HepG2 (cell line): ENCODE results near the gene GDF7. TPM values are rescaled to one million over a fixed set of nuclear protein-coding genes. Genes with fewer than 3 reads are reported as not detected.
A peak's percentile ranks its signal among the peaks of the same experiment; 100 is the strongest.

Source experiments
- ATF7-NPFF ChIP-seq: sonication (generic); formaldehyde crosslinking; IDR thresholded peaks from 2 replicates; pipeline ENCODE4 v1.8.1; 2023; ENCODE audit warnings: mild to moderate bottlenecking, low read depth, missing genetic modification reagents, moderate library complexity
- CBFB ChIP-seq: sonication (generic); formaldehyde crosslinking; IDR thresholded peaks from 2 replicates; pipeline ENCODE4 v1.4.0; 2020; ENCODE audit warnings: missing genetic modification reagents
- GABPA ChIP-seq, 2 experiments: IDR thresholded peaks; 2 replicates each; pipeline ENCODE4 v1.6.1; 2011 to 2016; ENCODE audit warnings: low read depth in 2 of 2, low read length in 1 of 2, missing biosample characterization in 1 of 2, missing genetic modification characterization in 1 of 2
- KLF15 ChIP-seq: sonication (generic); formaldehyde crosslinking; IDR thresholded peaks from 2 replicates; pipeline ENCODE4 v1.8.1; 2023; ENCODE audit warnings: borderline replicate concordance, mild to moderate bottlenecking, inconsistent platforms, missing genetic modification reagents, mixed read lengths
- LCORL ChIP-seq, 2 experiments: fragments of 450-650 bp in 1 of 2; sonication (generic) in 1 of 2; formaldehyde crosslinking in 1 of 2; IDR thresholded peaks; 2 replicates each; pipeline versions ENCODE4 v1.5.0 to v1.6.1; 2017 to 2020; ENCODE audit warnings: antibody characterized with exemption in 1 of 2, missing genetic modification reagents in 1 of 2
- MEF2D ChIP-seq: sonication (generic); formaldehyde crosslinking; IDR thresholded peaks from 2 replicates; pipeline ENCODE4 v1.5.1; 2020; ENCODE audit warnings: mild to moderate bottlenecking, missing genetic modification reagents
- NRL ChIP-seq: sonication (generic); formaldehyde crosslinking; IDR thresholded peaks from 2 replicates; pipeline ENCODE4 v1.5.0; 2020; ENCODE audit warnings: missing genetic modification reagents, mild to moderate bottlenecking, moderate library complexity, borderline replicate concordance
- SMAD3 ChIP-seq: sonication (generic); formaldehyde crosslinking; IDR thresholded peaks from 2 replicates; pipeline ENCODE4 v1.4.0; 2020; ENCODE audit warnings: missing genetic modification reagents
- ZNF577 ChIP-seq: sonication (generic); formaldehyde crosslinking; IDR thresholded peaks from 2 replicates; pipeline ENCODE4 v1.4.0; 2020; ENCODE audit warnings: mild to moderate bottlenecking, low read depth, missing genetic modification reagents, borderline replicate concordance
- polyA plus RNA-seq, 8 experiments: library from polyadenylated mRNA; depleted of rRNA in 3 of 8; stranded (reverse) in 7 of 8; unstranded in 1 of 8; fragments of >200 nt; fragmentation: Illumina TruSeq in 4 of 8; extraction: Trizol in 4 of 8; gene quantifications; 2 replicates each; pipeline versions ENCODE4 v1.2.1 to v1.2.3, GENCODE V29; 2011 to 2016; ENCODE audit warnings: low read depth in 4 of 8, missing spikeins in 1 of 8, mixed read lengths in 1 of 8; ENCODE audit not compliant: insufficient read depth in 1 of 8
- total RNA-seq, 5 experiments: library from RNA; depleted of rRNA; stranded (reverse); fragments of >200 nt; fragmentation: Illumina TruSeq; extraction: Trizol; gene quantifications; 2 replicates each; pipeline ENCODE4 v1.2.3, GENCODE V29; 2016; ENCODE audit warnings: low read depth in 1 of 5
- TF ChIP-seq, protein P1 (sequence below): sonication (generic); formaldehyde crosslinking; IDR thresholded peaks from 2 replicates; pipeline ENCODE4 v1.4.0; 2020; ENCODE audit warnings: missing genetic modification reagents
- TF ChIP-seq, protein P2 (sequence below): sonication (generic); formaldehyde crosslinking; IDR thresholded peaks from 2 replicates; pipeline ENCODE4 v1.4.0; 2020; ENCODE audit warnings: mild to moderate bottlenecking, missing genetic modification reagents
- TF ChIP-seq, protein P3 (sequence below): sonication (generic); formaldehyde crosslinking; IDR thresholded peaks from 2 replicates; pipeline ENCODE4 v1.5.1; 2020; ENCODE audit warnings: mild to moderate bottlenecking, missing genetic modification reagents, moderate library complexity
- TF ChIP-seq, protein P4 (sequence below): sonication (generic); formaldehyde crosslinking; IDR thresholded peaks from 2 replicates; pipeline ENCODE4 v1.4.0; 2020; ENCODE audit warnings: missing genetic modification reagents
- TF ChIP-seq, protein P5 (sequence below), 2 experiments: sonication (generic) in 1 of 2; formaldehyde crosslinking in 1 of 2; IDR thresholded peaks; 2 replicates each; pipeline versions ENCODE4 v1.4.0 to v1.6.1; 2018 to 2020; ENCODE audit warnings: missing genetic modification reagents in 2 of 2, borderline replicate concordance in 1 of 2, low read depth in 1 of 2, mild to moderate bottlenecking in 1 of 2, missing biosample characterization in 1 of 2

The GDF7 gene
- total and polyA plus RNA-seq, 2 of the 13 experiments (the other 11 are each of a cell fraction or from before 2014, with no cell fraction given) = 1.6 to 15.0 TPM

DNA sequence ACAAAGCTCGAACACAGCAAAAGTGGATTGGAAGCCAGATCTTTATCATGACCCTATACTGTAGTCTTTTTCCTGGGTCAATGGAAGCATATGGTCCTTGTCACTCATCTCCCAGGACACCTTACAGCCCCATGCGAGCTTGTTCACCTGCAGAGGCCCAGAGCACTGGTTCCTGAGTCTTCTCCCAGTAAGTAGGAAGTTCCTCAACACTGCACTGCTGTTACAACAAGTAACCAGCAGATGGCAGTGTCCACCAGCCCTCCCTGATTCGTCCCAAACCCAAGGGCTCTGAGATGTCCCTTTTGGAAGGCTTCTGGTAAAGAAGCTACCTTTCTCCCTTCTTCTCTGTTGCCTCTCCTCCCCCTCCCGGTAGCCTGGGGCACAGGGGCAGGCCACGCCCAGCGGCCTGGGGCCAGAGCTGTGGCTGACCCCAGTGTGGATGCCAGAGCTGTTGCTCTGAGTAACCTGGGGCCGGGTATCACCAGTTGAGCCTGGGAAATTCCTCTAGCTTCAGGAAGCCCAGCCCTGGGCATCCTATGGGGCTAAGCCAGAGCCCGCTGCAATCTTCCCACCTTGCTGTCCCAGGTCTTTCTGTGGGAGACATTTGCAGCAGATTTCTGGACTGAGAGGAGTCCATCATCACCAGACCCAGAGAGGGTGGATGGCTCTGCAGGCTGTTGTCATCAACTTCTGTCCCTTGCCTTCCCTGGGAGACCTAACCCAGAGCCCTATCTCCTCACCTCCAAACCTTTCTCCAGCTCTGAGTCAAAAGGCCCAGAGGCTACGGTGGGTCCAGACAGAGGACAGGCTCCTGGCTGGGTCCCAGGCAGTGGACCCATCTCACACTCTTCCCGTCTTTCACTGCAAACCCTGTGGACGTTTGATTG is 5.3 kb upstream of the GDF7 start (continued):
- TF ChIP-seq NRL (CRISPR knock-in tag) (no peak), SMAD3 (CRISPR knock-in tag) (peak; percentile 63; the same call in 1 of the 2 replicates), MEF2D (CRISPR knock-in tag) (0 out of 2 replicates have a peak, but pooled peaks have one; percentile 19), KLF15 (CRISPR knock-in tag) (no peak), ATF7-NPFF (CRISPR knock-in tag) (no peak), LCORL (IDR thresholded peaks at IDR 0.05) (no peak), LCORL (CRISPR knock-in tag; IDR thresholded peaks at IDR 0.05) (peak; percentile 87), CBFB (0 out of 2 replicates have a peak, but pooled peaks have one; percentile 22), ZNF577 (CRISPR knock-in tag) (no peak), GABPA (IDR thresholded peaks at IDR 0.05; ENCODE audit: low read depth, low read length) (no peak), GABPA (CRISPR knock-in tag; IDR thresholded peaks at IDR 0.05; ENCODE audit: low read depth) (no peak)
- TF ChIP-seq, protein P1, sequence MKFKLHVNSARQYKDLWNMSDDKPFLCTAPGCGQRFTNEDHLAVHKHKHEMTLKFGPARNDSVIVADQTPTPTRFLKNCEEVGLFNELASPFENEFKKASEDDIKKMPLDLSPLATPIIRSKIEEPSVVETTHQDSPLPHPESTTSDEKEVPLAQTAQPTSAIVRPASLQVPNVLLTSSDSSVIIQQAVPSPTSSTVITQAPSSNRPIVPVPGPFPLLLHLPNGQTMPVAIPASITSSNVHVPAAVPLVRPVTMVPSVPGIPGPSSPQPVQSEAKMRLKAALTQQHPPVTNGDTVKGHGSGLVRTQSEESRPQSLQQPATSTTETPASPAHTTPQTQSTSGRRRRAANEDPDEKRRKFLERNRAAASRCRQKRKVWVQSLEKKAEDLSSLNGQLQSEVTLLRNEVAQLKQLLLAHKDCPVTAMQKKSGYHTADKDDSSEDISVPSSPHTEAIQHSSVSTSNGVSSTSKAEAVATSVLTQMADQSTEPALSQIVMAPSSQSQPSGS (CRISPR knock-in tag) = peak; percentile 65; the same call in 1 of the 2 replicates
- TF ChIP-seq, protein P2, sequence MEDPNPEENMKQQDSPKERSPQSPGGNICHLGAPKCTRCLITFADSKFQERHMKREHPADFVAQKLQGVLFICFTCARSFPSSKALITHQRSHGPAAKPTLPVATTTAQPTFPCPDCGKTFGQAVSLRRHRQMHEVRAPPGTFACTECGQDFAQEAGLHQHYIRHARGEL (CRISPR knock-in tag) = 0 out of 2 replicates have a peak, but pooled peaks have one; percentile 10
- TF ChIP-seq, protein P3, sequence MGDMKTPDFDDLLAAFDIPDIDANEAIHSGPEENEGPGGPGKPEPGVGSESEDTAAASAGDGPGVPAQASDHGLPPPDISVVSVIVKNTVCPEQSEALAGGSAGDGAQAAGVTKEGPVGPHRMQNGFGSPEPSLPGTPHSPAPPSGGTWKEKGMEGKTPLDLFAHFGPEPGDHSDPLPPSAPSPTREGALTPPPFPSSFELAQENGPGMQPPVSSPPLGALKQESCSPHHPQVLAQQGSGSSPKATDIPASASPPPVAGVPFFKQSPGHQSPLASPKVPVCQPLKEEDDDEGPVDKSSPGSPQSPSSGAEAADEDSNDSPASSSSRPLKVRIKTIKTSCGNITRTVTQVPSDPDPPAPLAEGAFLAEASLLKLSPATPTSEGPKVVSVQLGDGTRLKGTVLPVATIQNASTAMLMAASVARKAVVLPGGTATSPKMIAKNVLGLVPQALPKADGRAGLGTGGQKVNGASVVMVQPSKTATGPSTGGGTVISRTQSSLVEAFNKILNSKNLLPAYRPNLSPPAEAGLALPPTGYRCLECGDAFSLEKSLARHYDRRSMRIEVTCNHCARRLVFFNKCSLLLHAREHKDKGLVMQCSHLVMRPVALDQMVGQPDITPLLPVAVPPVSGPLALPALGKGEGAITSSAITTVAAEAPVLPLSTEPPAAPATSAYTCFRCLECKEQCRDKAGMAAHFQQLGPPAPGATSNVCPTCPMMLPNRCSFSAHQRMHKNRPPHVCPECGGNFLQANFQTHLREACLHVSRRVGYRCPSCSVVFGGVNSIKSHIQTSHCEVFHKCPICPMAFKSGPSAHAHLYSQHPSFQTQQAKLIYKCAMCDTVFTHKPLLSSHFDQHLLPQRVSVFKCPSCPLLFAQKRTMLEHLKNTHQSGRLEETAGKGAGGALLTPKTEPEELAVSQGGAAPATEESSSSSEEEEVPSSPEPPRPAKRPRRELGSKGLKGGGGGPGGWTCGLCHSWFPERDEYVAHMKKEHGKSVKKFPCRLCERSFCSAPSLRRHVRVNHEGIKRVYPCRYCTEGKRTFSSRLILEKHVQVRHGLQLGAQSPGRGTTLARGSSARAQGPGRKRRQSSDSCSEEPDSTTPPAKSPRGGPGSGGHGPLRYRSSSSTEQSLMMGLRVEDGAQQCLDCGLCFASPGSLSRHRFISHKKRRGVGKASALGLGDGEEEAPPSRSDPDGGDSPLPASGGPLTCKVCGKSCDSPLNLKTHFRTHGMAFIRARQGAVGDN (CRISPR knock-in tag) = peak; percentile 57; the same call in 1 of the 2 replicates
- TF ChIP-seq, protein P4, sequence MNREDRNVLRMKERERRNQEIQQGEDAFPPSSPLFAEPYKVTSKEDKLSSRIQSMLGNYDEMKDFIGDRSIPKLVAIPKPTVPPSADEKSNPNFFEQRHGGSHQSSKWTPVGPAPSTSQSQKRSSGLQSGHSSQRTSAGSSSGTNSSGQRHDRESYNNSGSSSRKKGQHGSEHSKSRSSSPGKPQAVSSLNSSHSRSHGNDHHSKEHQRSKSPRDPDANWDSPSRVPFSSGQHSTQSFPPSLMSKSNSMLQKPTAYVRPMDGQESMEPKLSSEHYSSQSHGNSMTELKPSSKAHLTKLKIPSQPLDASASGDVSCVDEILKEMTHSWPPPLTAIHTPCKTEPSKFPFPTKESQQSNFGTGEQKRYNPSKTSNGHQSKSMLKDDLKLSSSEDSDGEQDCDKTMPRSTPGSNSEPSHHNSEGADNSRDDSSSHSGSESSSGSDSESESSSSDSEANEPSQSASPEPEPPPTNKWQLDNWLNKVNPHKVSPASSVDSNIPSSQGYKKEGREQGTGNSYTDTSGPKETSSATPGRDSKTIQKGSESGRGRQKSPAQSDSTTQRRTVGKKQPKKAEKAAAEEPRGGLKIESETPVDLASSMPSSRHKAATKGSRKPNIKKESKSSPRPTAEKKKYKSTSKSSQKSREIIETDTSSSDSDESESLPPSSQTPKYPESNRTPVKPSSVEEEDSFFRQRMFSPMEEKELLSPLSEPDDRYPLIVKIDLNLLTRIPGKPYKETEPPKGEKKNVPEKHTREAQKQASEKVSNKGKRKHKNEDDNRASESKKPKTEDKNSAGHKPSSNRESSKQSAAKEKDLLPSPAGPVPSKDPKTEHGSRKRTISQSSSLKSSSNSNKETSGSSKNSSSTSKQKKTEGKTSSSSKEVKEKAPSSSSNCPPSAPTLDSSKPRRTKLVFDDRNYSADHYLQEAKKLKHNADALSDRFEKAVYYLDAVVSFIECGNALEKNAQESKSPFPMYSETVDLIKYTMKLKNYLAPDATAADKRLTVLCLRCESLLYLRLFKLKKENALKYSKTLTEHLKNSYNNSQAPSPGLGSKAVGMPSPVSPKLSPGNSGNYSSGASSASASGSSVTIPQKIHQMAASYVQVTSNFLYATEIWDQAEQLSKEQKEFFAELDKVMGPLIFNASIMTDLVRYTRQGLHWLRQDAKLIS (CRISPR knock-in tag) = no peak
- TF ChIP-seq, protein P5, sequence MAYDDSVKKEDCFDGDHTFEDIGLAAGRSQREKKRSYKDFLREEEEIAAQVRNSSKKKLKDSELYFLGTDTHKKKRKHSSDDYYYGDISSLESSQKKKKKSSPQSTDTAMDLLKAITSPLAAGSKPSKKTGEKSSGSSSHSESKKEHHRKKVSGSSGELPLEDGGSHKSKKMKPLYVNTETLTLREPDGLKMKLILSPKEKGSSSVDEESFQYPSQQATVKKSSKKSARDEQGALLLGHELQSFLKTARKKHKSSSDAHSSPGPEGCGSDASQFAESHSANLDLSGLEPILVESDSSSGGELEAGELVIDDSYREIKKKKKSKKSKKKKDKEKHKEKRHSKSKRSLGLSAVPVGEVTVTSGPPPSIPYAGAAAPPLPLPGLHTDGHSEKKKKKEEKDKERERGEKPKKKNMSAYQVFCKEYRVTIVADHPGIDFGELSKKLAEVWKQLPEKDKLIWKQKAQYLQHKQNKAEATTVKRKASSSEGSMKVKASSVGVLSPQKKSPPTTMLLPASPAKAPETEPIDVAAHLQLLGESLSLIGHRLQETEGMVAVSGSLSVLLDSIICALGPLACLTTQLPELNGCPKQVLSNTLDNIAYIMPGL (CRISPR knock-in tag; IDR thresholded peaks at IDR 0.05; ENCODE audit: borderline replicate concordance in 1 of 2, low read depth in 1 of 2) = no peak
